ENCODE measurements around the gene C1orf174. TPM values are rescaled to one million over a fixed set of nuclear protein-coding genes. Genes with fewer than 3 reads are reported as not detected.

C1orf174 gene
- total RNA-seq, 1 donor from 2014 or later, result 20.9 TPM

DNA sequence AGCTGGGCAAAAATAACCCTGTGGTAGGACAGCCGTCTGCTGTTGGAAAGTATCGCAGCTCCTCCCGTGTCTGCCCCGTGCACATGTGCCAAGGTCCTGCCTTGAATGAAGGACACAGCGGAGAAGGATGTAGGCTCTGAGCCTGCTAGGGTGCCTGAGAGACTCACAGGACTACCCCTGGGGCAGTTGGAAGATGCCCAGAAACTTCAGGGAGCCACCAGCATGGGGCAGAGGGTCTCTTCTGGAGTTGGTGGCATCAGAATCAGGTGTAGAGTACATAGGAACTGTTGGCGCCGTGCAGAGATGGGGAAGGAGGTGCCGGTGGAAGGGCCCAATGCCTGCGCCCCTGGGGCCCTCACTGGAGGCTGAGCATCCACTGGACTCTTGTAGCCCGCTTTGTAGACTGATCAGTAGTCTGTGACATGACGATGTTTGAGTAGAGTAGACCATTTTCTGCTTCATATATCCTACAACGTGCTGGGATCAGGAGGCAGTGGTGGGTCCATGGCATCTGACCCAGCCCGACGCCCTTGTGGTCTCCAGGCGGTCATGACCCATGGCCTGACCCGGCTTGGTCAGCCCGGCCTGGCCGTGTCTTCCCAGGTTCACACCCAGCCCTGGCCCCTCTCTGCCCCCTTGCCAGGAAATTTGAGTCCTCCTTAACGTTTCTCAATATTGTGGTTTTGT lies 5.3 kb upstream of the C1orf174 start:
- H3K4me3 ChIP-seq (ENCODE audit: low read length in 3 of 3), result no peak overlapping the region
- H3K9me3 ChIP-seq (ENCODE audit: control insufficient read depth in 3 of 3, low read length in 3 of 3), result no peaks in the 10 kb centered on the region
- peaks cover 0 to 17% (median 2%) of the 10 kb centered on the region in 3 donors for H3K4me1 ChIP-seq (ENCODE audit: control insufficient read depth in 3 of 3, insufficient read depth in 3 of 3, low read length in 3 of 3)
- H3K27ac ChIP-seq (ENCODE audit: low read depth, low read length), result no peak overlapping the region
- H3K9ac ChIP-seq (ENCODE audit: low read depth in 1 of 3, low read length in 3 of 3), result no peak overlapping the region
- H3K36me3 ChIP-seq (ENCODE audit: control insufficient read depth in 3 of 3, insufficient read depth in 3 of 3, low read length in 3 of 3), result no peaks in the 10 kb centered on the region
- peaks cover 3 to 11% (median 5%) of the 10 kb centered on the region in 3 donors for H3K27me3 ChIP-seq (ENCODE audit: control insufficient read depth in 3 of 3, insufficient read depth in 3 of 3, low read length in 3 of 3)

- Histone ChIP-seq H3K4me1 (ENCODE audit: control insufficient read depth in 3 of 3, insufficient read depth in 3 of 3, low read length in 3 of 3) (peaks cover 0 to 17% (median 2%) of the 10 kb centered on the region in 3 donors), H3K9ac (ENCODE audit: low read depth in 1 of 3, low read length in 3 of 3) (no peak overlapping the region), H3K9me3 (ENCODE audit: control insufficient read depth in 3 of 3, low read length in 3 of 3) (no peaks in the 10 kb centered on the region), H3K36me3 (ENCODE audit: control insufficient read depth in 3 of 3, insufficient read depth in 3 of 3, low read length in 3 of 3) (no peaks in the 10 kb centered on the region), H3K27ac (ENCODE audit: low read depth, low read length) (no peak overlapping the region), H3K4me3 (ENCODE audit: low read length in 3 of 3) (no peak overlapping the region), H3K27me3 (ENCODE audit: control insufficient read depth in 3 of 3, insufficient read depth in 3 of 3, low read length in 3 of 3) (peaks cover 0 to 5% (median 4%) of the 10 kb centered on the region in 3 donors)
These were observed 4.7 kb upstream of the C1orf174 start for GRCh38 chr1:3904843-3905185.

DNA sequence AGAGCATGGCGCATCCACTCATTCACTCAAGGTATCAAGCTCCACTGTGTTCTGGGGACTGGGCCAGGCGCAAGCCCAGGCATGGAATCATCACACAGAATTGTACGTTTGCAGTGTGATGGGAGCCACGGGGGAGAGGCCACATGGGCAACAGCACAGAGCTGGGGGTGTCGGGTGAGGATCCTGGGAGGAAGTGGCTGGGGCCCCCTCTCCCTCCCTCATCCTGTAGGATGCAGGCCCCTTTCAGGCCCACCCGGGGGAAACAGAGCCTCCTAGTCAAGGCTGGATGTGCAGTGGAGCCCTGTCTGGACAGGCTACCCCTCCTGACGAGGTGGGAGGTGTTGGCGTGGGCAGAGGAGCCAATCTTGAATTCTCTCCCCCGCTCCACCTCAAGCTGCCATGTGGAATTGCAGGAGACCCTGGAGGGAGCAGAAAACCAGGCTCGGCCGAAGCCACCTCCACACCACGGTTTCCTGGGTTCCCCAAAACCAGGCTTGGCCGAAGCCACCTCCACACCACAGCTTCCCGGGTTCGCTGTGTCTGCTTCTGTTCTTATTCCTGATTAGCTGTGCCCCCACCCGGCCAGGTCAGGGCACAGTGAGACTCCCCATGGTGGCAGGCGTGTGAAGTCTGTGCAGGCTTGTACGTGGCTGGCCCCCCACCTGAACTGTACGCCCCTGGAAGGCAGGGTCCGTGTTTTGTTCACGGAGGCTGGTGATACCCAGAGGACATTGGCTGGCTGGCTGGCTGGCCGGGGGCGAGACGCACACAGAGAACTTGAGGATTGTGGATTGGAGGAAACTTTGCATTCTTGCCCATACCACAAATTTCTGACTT lies 4.2 kb upstream of the C1orf174 start:
- peaks cover 0 to 5% (median 4%) of the 10 kb centered on the region in 3 donors for H3K27me3 ChIP-seq (ENCODE audit: control insufficient read depth in 3 of 3, insufficient read depth in 3 of 3, low read length in 3 of 3)
- H3K4me1 ChIP-seq (ENCODE audit: control insufficient read depth in 3 of 3, insufficient read depth in 3 of 3, low read length in 3 of 3), result peaks cover 3 to 22% (median 6%) of the 10 kb centered on the region in 3 donors
- no peaks in the 10 kb centered on the region for H3K9me3 ChIP-seq (ENCODE audit: control insufficient read depth in 3 of 3, low read length in 3 of 3)
- H3K4me3 ChIP-seq (ENCODE audit: low read length in 3 of 3), result no peak overlapping the region
- H3K9ac ChIP-seq (ENCODE audit: low read depth in 1 of 3, low read length in 3 of 3), result no peak overlapping the region
- no peaks in the 10 kb centered on the region for H3K36me3 ChIP-seq (ENCODE audit: control insufficient read depth in 3 of 3, insufficient read depth in 3 of 3, low read length in 3 of 3)
- H3K27ac ChIP-seq (ENCODE audit: low read depth, low read length), result no peak overlapping the region

DNA sequence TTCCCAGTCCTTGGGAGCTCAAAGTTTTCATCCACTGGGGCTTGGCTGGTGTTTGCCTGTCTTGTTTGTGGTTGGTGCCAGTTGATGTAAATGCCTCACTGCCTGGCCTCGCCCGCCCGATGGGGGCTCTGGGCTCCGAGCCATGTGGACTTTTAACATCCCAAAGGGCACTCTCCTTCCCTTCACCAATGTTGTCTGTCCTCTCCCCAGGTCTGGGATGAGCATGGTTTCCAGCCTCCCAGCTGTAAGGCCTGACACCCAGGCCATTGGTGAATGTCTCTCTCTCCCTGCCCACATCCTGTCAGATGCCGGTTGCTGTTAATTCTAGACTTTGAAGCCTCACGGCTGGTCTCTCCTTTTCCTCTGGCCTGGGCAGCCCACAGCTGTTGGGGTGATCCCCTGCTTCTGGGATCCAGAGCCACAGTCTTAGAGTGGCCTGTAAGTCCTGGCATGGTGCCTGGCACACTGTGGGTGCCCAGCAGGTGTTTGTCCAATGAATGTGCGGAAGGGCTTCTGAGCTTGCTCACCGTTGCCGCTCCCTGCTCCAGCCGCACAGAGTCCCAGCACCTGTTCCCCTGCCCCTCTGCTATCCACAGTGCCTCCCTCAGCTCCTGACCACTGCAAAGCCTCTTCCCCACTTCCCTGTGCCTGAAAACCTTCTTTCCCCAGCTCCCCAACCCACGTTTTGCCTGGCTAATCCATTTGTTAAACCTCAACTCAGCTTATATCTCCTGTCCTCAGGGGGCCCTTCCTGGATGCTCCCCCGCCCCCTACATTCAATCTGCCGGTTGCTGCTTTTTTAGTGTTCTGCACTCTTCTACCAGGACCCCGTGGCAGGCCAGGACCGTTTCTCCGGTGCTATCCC lies 3.3 kb upstream of the C1orf174 start:
- H3K4me1 ChIP-seq (ENCODE audit: control insufficient read depth in 3 of 3, insufficient read depth in 3 of 3, low read length in 3 of 3), result peaks cover 6 to 24% (median 7%) of the 10 kb centered on the region in 3 donors
- no peaks in the 10 kb centered on the region for H3K27me3 ChIP-seq (ENCODE audit: control insufficient read depth in 3 of 3, insufficient read depth in 3 of 3, low read length in 3 of 3)
- peak overlapping the region in 1 of 3 donors; percentile 45 for H3K9ac ChIP-seq (ENCODE audit: low read depth in 1 of 3, low read length in 3 of 3)
- H3K36me3 ChIP-seq (ENCODE audit: control insufficient read depth in 3 of 3, insufficient read depth in 3 of 3, low read length in 3 of 3), result no peaks in the 10 kb centered on the region
- no peak overlapping the region for H3K4me3 ChIP-seq (ENCODE audit: low read length in 3 of 3)
- peaks cover 0 to 3% (median 0%) of the 10 kb centered on the region in 3 donors for H3K9me3 ChIP-seq (ENCODE audit: control insufficient read depth in 3 of 3, low read length in 3 of 3)
- H3K27ac ChIP-seq (ENCODE audit: low read depth, low read length), result no peak overlapping the region

DNA sequence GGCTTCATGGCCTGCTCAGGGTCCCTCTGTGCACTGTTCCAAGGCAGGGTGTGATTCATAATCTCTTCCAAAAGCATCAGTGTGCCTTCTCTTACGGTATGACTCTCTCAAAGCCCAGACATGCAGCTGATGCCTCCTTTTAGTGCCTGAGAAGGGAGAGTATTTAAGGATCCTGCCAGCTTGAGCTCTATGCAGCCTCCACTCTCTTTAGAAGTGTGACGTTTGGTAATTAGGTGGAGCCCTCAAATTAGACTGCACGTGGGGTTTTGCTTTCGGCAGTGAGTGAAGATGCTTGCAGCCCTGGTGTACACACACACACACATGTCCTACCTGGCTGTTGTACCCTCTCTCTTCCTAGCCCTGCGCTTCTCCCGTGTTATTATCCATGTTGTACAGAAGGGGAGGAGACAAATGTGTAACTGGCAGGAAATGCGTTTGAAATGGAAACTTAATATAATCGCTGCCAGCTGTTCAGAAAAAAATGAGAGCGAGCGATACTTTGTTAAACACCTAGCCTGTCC lies 2.6 kb upstream of the C1orf174 start:
- Histone ChIP-seq H3K36me3 (ENCODE audit: control insufficient read depth in 3 of 3, insufficient read depth in 3 of 3, low read length in 3 of 3) (no peaks in the 10 kb centered on the region), H3K9me3 (ENCODE audit: control insufficient read depth in 3 of 3, low read length in 3 of 3) (peaks cover 0 to 4% (median 3%) of the 10 kb centered on the region in 3 donors), H3K4me1 (ENCODE audit: control insufficient read depth in 3 of 3, insufficient read depth in 3 of 3, low read length in 3 of 3) (peaks cover 6 to 24% (median 7%) of the 10 kb centered on the region in 3 donors), H3K27me3 (ENCODE audit: control insufficient read depth in 3 of 3, insufficient read depth in 3 of 3, low read length in 3 of 3) (no peaks in the 10 kb centered on the region), H3K4me3 (ENCODE audit: low read length in 3 of 3) (no peak overlapping the region), H3K27ac (ENCODE audit: low read depth, low read length) (no peak overlapping the region), H3K9ac (ENCODE audit: low read depth in 1 of 3, low read length in 3 of 3) (no peak overlapping the region)

GRCh38 chr1:3902111-3902511 lies 2.0 kb upstream of the C1orf174 start:
- no peaks in the 10 kb centered on the region for H3K27me3 ChIP-seq (ENCODE audit: control insufficient read depth in 3 of 3, insufficient read depth in 3 of 3, low read length in 3 of 3)
- peaks cover 6 to 24% (median 7%) of the 10 kb centered on the region in 3 donors for H3K4me1 ChIP-seq (ENCODE audit: control insufficient read depth in 3 of 3, insufficient read depth in 3 of 3, low read length in 3 of 3)
- H3K4me3 ChIP-seq (ENCODE audit: low read length in 3 of 3), result no peak overlapping the region
- H3K9ac ChIP-seq (ENCODE audit: low read depth in 1 of 3, low read length in 3 of 3), result no peak overlapping the region
- H3K27ac ChIP-seq (ENCODE audit: low read depth, low read length), result no peak overlapping the region
- peaks cover 0 to 4% (median 3%) of the 10 kb centered on the region in 3 donors for H3K9me3 ChIP-seq (ENCODE audit: control insufficient read depth in 3 of 3, low read length in 3 of 3)
- no peaks in the 10 kb centered on the region for H3K36me3 ChIP-seq (ENCODE audit: control insufficient read depth in 3 of 3, insufficient read depth in 3 of 3, low read length in 3 of 3)

DNA sequence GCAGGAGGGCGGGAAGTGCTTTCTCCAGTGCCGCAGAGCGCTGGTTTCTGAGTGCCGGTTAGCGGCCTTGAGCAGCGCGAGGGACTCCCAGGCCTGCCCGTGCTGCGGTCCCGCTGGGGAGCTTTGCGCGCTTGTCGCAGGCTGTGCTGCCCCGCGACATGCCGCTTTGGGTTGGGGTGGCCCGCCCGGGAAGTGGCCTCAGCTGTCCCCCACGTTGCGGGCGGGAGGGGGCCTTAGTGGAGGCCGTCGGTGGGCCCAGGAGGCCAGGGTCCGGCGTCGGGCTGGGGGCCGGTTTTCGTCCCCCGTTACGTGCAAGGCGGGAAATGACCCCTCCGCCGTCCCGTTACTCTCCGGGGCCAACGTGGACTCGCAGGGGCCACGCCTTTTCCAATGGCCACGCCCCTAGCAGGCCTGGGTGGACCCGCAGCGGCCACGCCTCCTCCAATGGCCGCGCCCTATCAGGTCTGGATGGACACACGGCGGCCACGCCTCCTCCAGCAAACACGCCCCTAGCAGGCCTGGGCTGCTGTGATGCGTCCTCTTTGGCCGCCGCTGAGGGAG lies 977 bp upstream of the C1orf174 start:
- Histone ChIP-seq H3K27ac (ENCODE audit: low read depth, low read length) (peak overlapping the region; percentile 94), H3K36me3 (ENCODE audit: control insufficient read depth in 3 of 3, insufficient read depth in 3 of 3, low read length in 3 of 3) (no peaks in the 10 kb centered on the region), H3K9me3 (ENCODE audit: control insufficient read depth in 3 of 3, low read length in 3 of 3) (peaks cover 0 to 4% (median 3%) of the 10 kb centered on the region in 3 donors), H3K4me1 (ENCODE audit: control insufficient read depth in 3 of 3, insufficient read depth in 3 of 3, low read length in 3 of 3) (peaks cover 6 to 24% (median 7%) of the 10 kb centered on the region in 3 donors), H3K4me3 (ENCODE audit: low read length in 3 of 3) (peak overlapping the region; percentile 85 to 95 (median 94)), H3K9ac (ENCODE audit: low read depth in 1 of 3, low read length in 3 of 3) (peak overlapping the region; percentile 94 to 99 (median 97)), H3K27me3 (ENCODE audit: control insufficient read depth in 3 of 3, insufficient read depth in 3 of 3, low read length in 3 of 3) (no peaks in the 10 kb centered on the region)

DNA sequence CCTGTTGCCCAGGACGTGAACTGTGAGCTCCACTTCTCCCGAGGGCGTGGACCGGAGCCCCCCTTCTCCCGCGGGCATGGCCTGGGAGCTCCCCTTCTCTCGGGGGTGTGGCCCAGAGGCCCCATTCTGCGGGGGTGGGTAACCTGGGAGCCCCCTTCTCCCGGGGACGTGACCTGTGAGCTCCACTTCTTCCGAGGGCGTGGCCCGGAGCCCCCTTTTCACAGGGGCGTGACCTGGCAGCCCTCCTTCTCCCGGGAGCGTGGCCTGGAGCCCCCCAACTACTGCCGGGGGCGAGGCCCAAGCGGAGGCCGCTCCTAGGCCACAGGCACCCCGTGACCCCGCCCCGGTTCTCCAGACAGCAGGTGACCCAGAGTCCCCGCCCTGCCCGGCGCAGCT lies 320 bp downstream of the C1orf174 start:
- peaks cover 6 to 27% (median 7%) of the 10 kb centered on the region in 3 donors for H3K4me1 ChIP-seq (ENCODE audit: control insufficient read depth in 3 of 3, insufficient read depth in 3 of 3, low read length in 3 of 3)
- no peaks in the 10 kb centered on the region for H3K27me3 ChIP-seq (ENCODE audit: control insufficient read depth in 3 of 3, insufficient read depth in 3 of 3, low read length in 3 of 3)
- peaks cover 0 to 7% (median 2%) of the 10 kb centered on the region in 3 donors for H3K36me3 ChIP-seq (ENCODE audit: control insufficient read depth in 3 of 3, insufficient read depth in 3 of 3, low read length in 3 of 3)
- peak overlapping the region; percentile 83 to 99 (median 94) for H3K9ac ChIP-seq (ENCODE audit: low read depth in 1 of 3, low read length in 3 of 3)
- H3K9me3 ChIP-seq (ENCODE audit: control insufficient read depth in 3 of 3, low read length in 3 of 3), result peaks cover 0 to 4% (median 3%) of the 10 kb centered on the region in 3 donors
- H3K27ac ChIP-seq (ENCODE audit: low read depth, low read length), result peak overlapping the region; percentile 94
- peak overlapping the region; percentile 73 to 95 (median 94) for H3K4me3 ChIP-seq (ENCODE audit: low read length in 3 of 3)

All from skeletal muscle tissue (tissue), 4 donors.